ENCODE measurements around the gene BATF. TPM values are rescaled to one million over a fixed set of nuclear protein-coding genes. Genes with fewer than 3 reads are reported as not detected.

Gene BATF
- total and polyA plus RNA-seq, 2 experiments from 2014 or later, result not detected

DNA sequence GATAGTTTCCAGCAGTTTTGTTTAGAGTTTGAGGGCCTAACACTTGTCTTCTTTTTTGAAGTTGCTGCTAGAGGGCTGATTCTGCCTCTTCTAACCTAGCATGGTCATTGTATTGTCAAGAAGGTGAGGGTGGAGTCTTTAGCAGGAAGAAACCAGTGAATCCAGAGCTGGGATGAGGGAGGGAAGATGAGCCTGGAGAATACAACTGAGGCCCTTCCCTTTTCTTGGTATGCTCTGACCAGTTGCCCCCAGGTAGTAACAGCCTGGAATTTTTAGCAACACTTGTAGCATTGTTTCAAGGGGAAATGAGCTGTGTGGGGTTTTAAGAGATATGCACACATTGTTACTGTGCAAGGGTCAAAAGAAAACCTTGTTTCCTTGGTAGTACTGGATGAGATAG, 65.1 kb downstream of the BATF start:
- H3K4me1 Mint-ChIP-seq, result peaks cover 7% of the 10 kb centered on the region

More for the DNA sequence above, 65.1 kb downstream of the BATF start:
- H3K4me1 ChIP-seq (ENCODE audit: insufficient read depth), result no peaks in the 10 kb centered on the region
- H3K27me3 Mint-ChIP-seq (ENCODE audit: insufficient read depth, low read depth, poor library complexity), result peaks cover 3% of the 10 kb centered on the region
- no peaks in the 10 kb centered on the region for H3K27me3 ChIP-seq (ENCODE audit: insufficient read depth)
- TF ChIP-seq, protein P1, sequence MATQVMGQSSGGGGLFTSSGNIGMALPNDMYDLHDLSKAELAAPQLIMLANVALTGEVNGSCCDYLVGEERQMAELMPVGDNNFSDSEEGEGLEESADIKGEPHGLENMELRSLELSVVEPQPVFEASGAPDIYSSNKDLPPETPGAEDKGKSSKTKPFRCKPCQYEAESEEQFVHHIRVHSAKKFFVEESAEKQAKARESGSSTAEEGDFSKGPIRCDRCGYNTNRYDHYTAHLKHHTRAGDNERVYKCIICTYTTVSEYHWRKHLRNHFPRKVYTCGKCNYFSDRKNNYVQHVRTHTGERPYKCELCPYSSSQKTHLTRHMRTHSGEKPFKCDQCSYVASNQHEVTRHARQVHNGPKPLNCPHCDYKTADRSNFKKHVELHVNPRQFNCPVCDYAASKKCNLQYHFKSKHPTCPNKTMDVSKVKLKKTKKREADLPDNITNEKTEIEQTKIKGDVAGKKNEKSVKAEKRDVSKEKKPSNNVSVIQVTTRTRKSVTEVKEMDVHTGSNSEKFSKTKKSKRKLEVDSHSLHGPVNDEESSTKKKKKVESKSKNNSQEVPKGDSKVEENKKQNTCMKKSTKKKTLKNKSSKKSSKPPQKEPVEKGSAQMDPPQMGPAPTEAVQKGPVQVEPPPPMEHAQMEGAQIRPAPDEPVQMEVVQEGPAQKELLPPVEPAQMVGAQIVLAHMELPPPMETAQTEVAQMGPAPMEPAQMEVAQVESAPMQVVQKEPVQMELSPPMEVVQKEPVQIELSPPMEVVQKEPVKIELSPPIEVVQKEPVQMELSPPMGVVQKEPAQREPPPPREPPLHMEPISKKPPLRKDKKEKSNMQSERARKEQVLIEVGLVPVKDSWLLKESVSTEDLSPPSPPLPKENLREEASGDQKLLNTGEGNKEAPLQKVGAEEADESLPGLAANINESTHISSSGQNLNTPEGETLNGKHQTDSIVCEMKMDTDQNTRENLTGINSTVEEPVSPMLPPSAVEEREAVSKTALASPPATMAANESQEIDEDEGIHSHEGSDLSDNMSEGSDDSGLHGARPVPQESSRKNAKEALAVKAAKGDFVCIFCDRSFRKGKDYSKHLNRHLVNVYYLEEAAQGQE (IDR thresholded peaks at IDR 0.05; ENCODE audit: unreplicated experiment), result no peak
- no peak for TF ChIP-seq EZH2phosphoT487 (IDR thresholded peaks at IDR 0.05; ENCODE audit: unreplicated experiment)
- no peak for TF ChIP-seq NANOG (IDR thresholded peaks at IDR 0.05; ENCODE audit: borderline replicate concordance)
- TF ChIP-seq ETS1 (IDR thresholded peaks at IDR 0.05), result no peak
- no peak for TF ChIP-seq CREB1 (CRISPR knock-in tag; IDR thresholded peaks at IDR 0.05; ENCODE audit: low read depth)
- TF ChIP-seq, protein P2, sequence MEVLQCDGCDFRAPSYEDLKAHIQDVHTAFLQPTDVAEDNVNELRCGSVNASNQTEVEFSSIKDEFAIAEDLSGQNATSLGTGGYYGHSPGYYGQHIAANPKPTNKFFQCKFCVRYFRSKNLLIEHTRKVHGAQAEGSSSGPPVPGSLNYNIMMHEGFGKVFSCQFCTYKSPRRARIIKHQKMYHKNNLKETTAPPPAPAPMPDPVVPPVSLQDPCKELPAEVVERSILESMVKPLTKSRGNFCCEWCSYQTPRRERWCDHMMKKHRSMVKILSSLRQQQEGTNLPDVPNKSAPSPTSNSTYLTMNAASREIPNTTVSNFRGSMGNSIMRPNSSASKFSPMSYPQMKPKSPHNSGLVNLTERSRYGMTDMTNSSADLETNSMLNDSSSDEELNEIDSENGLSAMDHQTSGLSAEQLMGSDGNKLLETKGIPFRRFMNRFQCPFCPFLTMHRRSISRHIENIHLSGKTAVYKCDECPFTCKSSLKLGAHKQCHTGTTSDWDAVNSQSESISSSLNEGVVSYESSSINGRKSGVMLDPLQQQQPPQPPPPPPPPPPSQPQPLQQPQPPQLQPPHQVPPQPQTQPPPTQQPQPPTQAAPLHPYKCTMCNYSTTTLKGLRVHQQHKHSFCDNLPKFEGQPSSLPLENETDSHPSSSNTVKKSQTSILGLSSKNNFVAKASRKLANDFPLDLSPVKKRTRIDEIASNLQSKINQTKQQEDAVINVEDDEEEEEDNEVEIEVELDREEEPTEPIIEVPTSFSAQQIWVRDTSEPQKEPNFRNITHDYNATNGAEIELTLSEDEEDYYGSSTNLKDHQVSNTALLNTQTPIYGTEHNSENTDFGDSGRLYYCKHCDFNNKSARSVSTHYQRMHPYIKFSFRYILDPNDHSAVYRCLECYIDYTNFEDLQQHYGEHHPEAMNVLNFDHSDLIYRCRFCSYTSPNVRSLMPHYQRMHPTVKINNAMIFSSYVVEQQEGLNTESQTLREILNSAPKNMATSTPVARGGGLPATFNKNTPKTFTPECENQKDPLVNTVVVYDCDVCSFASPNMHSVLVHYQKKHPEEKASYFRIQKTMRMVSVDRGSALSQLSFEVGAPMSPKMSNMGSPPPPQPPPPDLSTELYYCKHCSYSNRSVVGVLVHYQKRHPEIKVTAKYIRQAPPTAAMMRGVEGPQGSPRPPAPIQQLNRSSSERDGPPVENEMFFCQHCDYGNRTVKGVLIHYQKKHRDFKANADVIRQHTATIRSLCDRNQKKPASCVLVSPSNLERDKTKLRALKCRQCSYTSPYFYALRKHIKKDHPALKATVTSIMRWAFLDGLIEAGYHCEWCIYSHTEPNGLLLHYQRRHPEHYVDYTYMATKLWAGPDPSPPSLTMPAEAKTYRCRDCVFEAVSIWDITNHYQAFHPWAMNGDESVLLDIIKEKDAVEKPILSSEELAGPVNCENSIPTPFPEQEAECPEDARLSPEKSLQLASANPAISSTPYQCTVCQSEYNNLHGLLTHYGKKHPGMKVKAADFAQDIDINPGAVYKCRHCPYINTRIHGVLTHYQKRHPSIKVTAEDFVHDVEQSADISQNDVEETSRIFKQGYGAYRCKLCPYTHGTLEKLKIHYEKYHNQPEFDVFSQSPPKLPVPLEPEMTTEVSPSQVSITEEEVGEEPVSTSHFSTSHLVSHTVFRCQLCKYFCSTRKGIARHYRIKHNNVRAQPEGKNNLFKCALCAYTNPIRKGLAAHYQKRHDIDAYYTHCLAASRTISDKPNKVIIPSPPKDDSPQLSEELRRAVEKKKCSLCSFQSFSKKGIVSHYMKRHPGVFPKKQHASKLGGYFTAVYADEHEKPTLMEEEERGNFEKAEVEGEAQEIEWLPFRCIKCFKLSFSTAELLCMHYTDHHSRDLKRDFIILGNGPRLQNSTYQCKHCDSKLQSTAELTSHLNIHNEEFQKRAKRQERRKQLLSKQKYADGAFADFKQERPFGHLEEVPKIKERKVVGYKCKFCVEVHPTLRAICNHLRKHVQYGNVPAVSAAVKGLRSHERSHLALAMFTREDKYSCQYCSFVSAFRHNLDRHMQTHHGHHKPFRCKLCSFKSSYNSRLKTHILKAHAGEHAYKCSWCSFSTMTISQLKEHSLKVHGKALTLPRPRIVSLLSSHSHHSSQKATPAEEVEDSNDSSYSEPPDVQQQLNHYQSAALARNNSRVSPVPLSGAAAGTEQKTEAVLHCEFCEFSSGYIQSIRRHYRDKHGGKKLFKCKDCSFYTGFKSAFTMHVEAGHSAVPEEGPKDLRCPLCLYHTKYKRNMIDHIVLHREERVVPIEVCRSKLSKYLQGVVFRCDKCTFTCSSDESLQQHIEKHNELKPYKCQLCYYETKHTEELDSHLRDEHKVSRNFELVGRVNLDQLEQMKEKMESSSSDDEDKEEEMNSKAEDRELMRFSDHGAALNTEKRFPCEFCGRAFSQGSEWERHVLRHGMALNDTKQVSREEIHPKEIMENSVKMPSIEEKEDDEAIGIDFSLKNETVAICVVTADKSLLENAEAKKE (CRISPR knock-in tag; IDR thresholded peaks at IDR 0.05), result no peak
- no peak for TF ChIP-seq POLR2AphosphoS5 (IDR thresholded peaks at IDR 0.05; ENCODE audit: low read depth)
- no peak for TF ChIP-seq ZNF114 (CRISPR knock-in tag; IDR thresholded peaks at IDR 0.05)
- no peak for TF ChIP-seq STAT1 (IDR thresholded peaks at IDR 0.05; ENCODE audit: unreplicated experiment)
- TF ChIP-seq CTCF (conservative IDR thresholded peaks at IDR 0.05; ENCODE audit: low read depth in 2 of 2), result no peak
- TF ChIP-seq EZH2 (IDR thresholded peaks at IDR 0.05; ENCODE audit: low read depth, unreplicated experiment), result no peak
- no peak for TF ChIP-seq JUNB (IDR thresholded peaks at IDR 0.05; ENCODE audit: unreplicated experiment)
- TF ChIP-seq ZNF331 (CRISPR knock-in tag; IDR thresholded peaks at IDR 0.05; ENCODE audit: low read depth), result no peak
- H3K4me2 ChIP-seq, result no peak overlapping the region
- DNase-seq (ENCODE audit: low spot score) (no peak), ATAC-seq (peak; percentile 44; the same call in 1 of the 3 replicates)
- no peak overlapping the region for H3K27ac Mint-ChIP-seq
- no peak overlapping the region for H3K4me3 ChIP-seq
- no peak overlapping the region for H2AFZ ChIP-seq
- H3K36me3 ChIP-seq (ENCODE audit: insufficient read depth), result no peaks in the 10 kb centered on the region; the same call in 1 of the 2 replicates
- no peaks in the 10 kb centered on the region for H3K79me2 ChIP-seq (replicated peaks; ENCODE audit: insufficient read depth)
- peaks cover 12% of the 10 kb centered on the region for H3K36me3 Mint-ChIP-seq (ENCODE audit: low read depth)
- H3K27ac ChIP-seq (ENCODE audit: low read depth), result no peak overlapping the region
- peaks cover 11% of the 10 kb centered on the region for H3K9me3 Mint-ChIP-seq
- no peaks in the 10 kb centered on the region for H3F3A ChIP-seq (replicated peaks; ENCODE audit: low read depth)
- 0 out of 2 replicates have a peak, but pooled peaks cover 5% of the 10 kb centered on the region for H4K20me1 ChIP-seq (replicated peaks; ENCODE audit: insufficient read depth)
- no peak overlapping the region for H3K4me3 Mint-ChIP-seq
- no peaks in the 10 kb centered on the region for H3K9me2 ChIP-seq (ENCODE audit: insufficient read depth)

Data from GM23338 (cell line).